HepG2 (cell line): ENCODE measurements around the gene LBR. TPM values are rescaled to one million over a fixed set of nuclear protein-coding genes. Genes with fewer than 3 reads are reported as not detected.

ENCODE experiments used
- ATAC-seq: fragments of 200-7000 bp; cut with Tn5 transposase; 3 replicates; pipeline ENCODE4 v1.9.1; 2020; ENCODE audit warnings: mild to moderate bottlenecking, moderate library complexity
- BruUV-seq: library from RNA; stranded (reverse); fragments of 400-500 nt; replicated peaks from 2 replicates; lab custom pipeline; 2021; lab: Mats Ljungman, UMichigan
- CTCF ChIA-PET: fragments of 300-600 bp; formaldehyde crosslinking; extraction: SDS; loops from one replicate; lab custom pipeline; 2021; ENCODE audit warnings: low total read pairs, inconsistent platforms, low intra/inter-chr PET ratio; lab: Yijun Ruan, JAX
- POLR2A ChIA-PET: fragments of 350-600 bp; sonication (Branson Sonifier 250); formaldehyde crosslinking; loops from one replicate; lab custom pipeline; 2020; ENCODE audit warnings: antibody characterized with exemption, inconsistent platforms; lab: Yijun Ruan, JAX
- DNase-seq: peaks from one replicate; pipeline ENCODE4 v3.0.0-alpha.2; 2015; ENCODE audit warnings: low spot score
- FAIRE-seq: peaks from 3 replicates; lab custom pipeline; 2011; peaks lifted over from hg19 to GRCh38; lab: Jason Lieb, UNC
- H2AFZ ChIP-seq: one replicate; pipeline ENCODE4 v1.6.1; 2011; ENCODE audit warnings: low read length, inconsistent platforms
- H3K27ac ChIP-seq: fragments of 300-600 bp; 3 replicates; pipeline ENCODE4 v1.8.0; 2011; ENCODE audit warnings: mixed run types, mild to moderate bottlenecking, mixed read lengths, low read length, inconsistent platforms; ENCODE audit not compliant: insufficient read depth; ENCODE audit errors: extremely low read length
- H3K27me3 ChIP-seq, 2 experiments: fragments of 200-600 bp in 1 of 2; 2 replicates in 1 of 2; 3 replicates in 1 of 2; pipeline versions ENCODE4 v1.6.0 to v1.8.0; 2011; ENCODE audit warnings: low read length in 2 of 2, mild to moderate bottlenecking in 2 of 2, moderate library complexity in 2 of 2, inconsistent platforms in 1 of 2; ENCODE audit not compliant: insufficient read depth in 2 of 2, control insufficient read depth in 1 of 2
- H3K36me3 ChIP-seq, 2 experiments: fragments of 200-600 bp in 1 of 2; replicated peaks in 1 of 2; 2 replicates in 1 of 2; 3 replicates in 1 of 2; pipeline versions ENCODE4 v1.5.1 to v1.8.0; 2011; ENCODE audit warnings: low read length in 2 of 2, inconsistent platforms in 1 of 2; ENCODE audit not compliant: insufficient read depth in 2 of 2, control insufficient read depth in 1 of 2
- H3K4me1 ChIP-seq: 2 replicates; pipeline ENCODE4 v1.5.1; 2012; ENCODE audit warnings: low read length, inconsistent platforms; ENCODE audit not compliant: insufficient read depth
- H3K4me2 ChIP-seq: 2 replicates; pipeline ENCODE4 v1.6.0; 2011; ENCODE audit warnings: low read depth, low read length, inconsistent platforms
- H3K4me3 ChIP-seq, 3 experiments: fragments of 200-600 bp in 1 of 3; sonication (generic), shearing (Covaris generic) in 1 of 3; replicated peaks in 1 of 3; 2 replicates each; pipeline ENCODE4 v1.5.1; 2011 to 2016; ENCODE audit warnings: low read length in 3 of 3, inconsistent platforms in 2 of 3, low read depth in 2 of 3, mild to moderate bottlenecking in 2 of 3, control low read depth in 1 of 3, mixed read lengths in 1 of 3; ENCODE audit not compliant: insufficient read depth in 1 of 3
- H3K79me2 ChIP-seq: one replicate; pipeline ENCODE4 v1.6.1; 2011; ENCODE audit warnings: low read length, inconsistent platforms; ENCODE audit not compliant: insufficient read depth
- H3K9ac ChIP-seq: 2 replicates; pipeline ENCODE4 v1.6.0; 2011; ENCODE audit warnings: mild to moderate bottlenecking, low read depth, low read length, inconsistent platforms; ENCODE audit not compliant: insufficient read depth
- H3K9me3 ChIP-seq: 2 replicates; pipeline ENCODE4 v1.5.1; 2012; ENCODE audit warnings: mild to moderate bottlenecking, low read length
- H4K20me1 ChIP-seq: 2 replicates; pipeline ENCODE4 v1.6.0; 2011; ENCODE audit warnings: inconsistent platforms, mild to moderate bottlenecking, low read length, moderate library complexity; ENCODE audit not compliant: insufficient read depth
- DNMT3B ChIP-seq: conservative IDR thresholded peaks from 2 replicates; pipeline ENCODE4 v1.6.1; 2016; ENCODE audit warnings: missing biosample characterization, control low read depth
- FOXA3 ChIP-seq: IDR thresholded peaks from 2 replicates; pipeline ENCODE4 v1.6.1; 2016; ENCODE audit warnings: missing genetic modification reagents, missing compliant biosample characterization
- GABPA ChIP-seq, 2 experiments: IDR thresholded peaks; 2 replicates each; pipeline ENCODE4 v1.6.1; 2011 to 2016; ENCODE audit warnings: low read depth in 2 of 2, low read length in 1 of 2, missing biosample characterization in 1 of 2, missing genetic modification characterization in 1 of 2
- SMARCC2 ChIP-seq: fragments of 450-650 bp; IDR thresholded peaks from 2 replicates; pipeline ENCODE4 v1.6.1; 2017; ENCODE audit warnings: antibody characterized with exemption, mild to moderate bottlenecking
- ZFP82 ChIP-seq: sonication (generic); formaldehyde crosslinking; IDR thresholded peaks from 2 replicates; pipeline ENCODE4 v1.5.1; 2020; ENCODE audit warnings: mild to moderate bottlenecking, missing genetic modification reagents, borderline replicate concordance
- ZNF431 ChIP-seq: sonication (generic); formaldehyde crosslinking; IDR thresholded peaks from 2 replicates; pipeline ENCODE4 v1.9.0; 2022; ENCODE audit warnings: missing genetic modification reagents, low read depth, mild to moderate bottlenecking, borderline replicate concordance
- WGBS: methylation state at CpG from one replicate; pipeline ENCODE4 v1.1.6; 2017; ENCODE audit warnings: low lambda C conversion rate; 5-methylcytosine and 5-hydroxymethylcytosine counted together
- in situ Hi-C: cut with HindIII; loops from 2 replicates; pipeline ENCODE4 v1.10.0; 2017; ENCODE audit warnings: low pct_unique_long_range_greater_than_20kb; ENCODE audit not compliant: extremely low pct_ligation_motif_present
- intact Hi-C: fragments of 100-400 bp; cut with micrococcal nuclease; formaldehyde crosslinking; loops from one replicate; pipeline ENCODE4 v1.10.0; 2022; ENCODE audit not compliant: unreplicated experiment
- polyA plus RNA-seq, 8 experiments: library from polyadenylated mRNA; depleted of rRNA in 3 of 8; stranded (reverse) in 7 of 8; unstranded in 1 of 8; fragments of >200 nt; fragmentation: Illumina TruSeq in 4 of 8; extraction: Trizol in 4 of 8; gene quantifications; 2 replicates each; pipeline versions ENCODE4 v1.2.1 to v1.2.3, GENCODE V29; 2011 to 2016; ENCODE audit warnings: low read depth in 4 of 8, missing spikeins in 1 of 8, mixed read lengths in 1 of 8; ENCODE audit not compliant: insufficient read depth in 1 of 8
- total RNA-seq, 5 experiments: library from RNA; depleted of rRNA; stranded (reverse); fragments of >200 nt; fragmentation: Illumina TruSeq; extraction: Trizol; gene quantifications; 2 replicates each; pipeline ENCODE4 v1.2.3, GENCODE V29; 2016; ENCODE audit warnings: low read depth in 1 of 5
- TF ChIP-seq, protein P1 (sequence below): sonication (generic); formaldehyde crosslinking; IDR thresholded peaks from 2 replicates; pipeline ENCODE4 v1.8.0; 2022; ENCODE audit warnings: missing genetic modification reagents, mild to moderate bottlenecking, borderline replicate concordance
- TF ChIP-seq, protein P2 (sequence below): sonication (generic); formaldehyde crosslinking; IDR thresholded peaks from 2 replicates; pipeline ENCODE4 v1.4.0; 2020; ENCODE audit warnings: missing genetic modification reagents
- TF ChIP-seq, protein P3 (sequence below): sonication (generic); formaldehyde crosslinking; IDR thresholded peaks from 2 replicates; pipeline ENCODE4 v1.8.1; 2023; ENCODE audit warnings: missing genetic modification reagents, inconsistent platforms, borderline replicate concordance
- TF ChIP-seq, protein P4 (sequence below): sonication (generic); formaldehyde crosslinking; IDR thresholded peaks from 2 replicates; pipeline ENCODE4 v1.4.0; 2020; ENCODE audit warnings: low read depth, mild to moderate bottlenecking, missing genetic modification reagents

The LBR gene
- total and polyA plus RNA-seq, 2 of the 13 experiments (the other 11 are each of a cell fraction or from before 2014, with no cell fraction given): 38.9 to 76.7 TPM

DNA sequence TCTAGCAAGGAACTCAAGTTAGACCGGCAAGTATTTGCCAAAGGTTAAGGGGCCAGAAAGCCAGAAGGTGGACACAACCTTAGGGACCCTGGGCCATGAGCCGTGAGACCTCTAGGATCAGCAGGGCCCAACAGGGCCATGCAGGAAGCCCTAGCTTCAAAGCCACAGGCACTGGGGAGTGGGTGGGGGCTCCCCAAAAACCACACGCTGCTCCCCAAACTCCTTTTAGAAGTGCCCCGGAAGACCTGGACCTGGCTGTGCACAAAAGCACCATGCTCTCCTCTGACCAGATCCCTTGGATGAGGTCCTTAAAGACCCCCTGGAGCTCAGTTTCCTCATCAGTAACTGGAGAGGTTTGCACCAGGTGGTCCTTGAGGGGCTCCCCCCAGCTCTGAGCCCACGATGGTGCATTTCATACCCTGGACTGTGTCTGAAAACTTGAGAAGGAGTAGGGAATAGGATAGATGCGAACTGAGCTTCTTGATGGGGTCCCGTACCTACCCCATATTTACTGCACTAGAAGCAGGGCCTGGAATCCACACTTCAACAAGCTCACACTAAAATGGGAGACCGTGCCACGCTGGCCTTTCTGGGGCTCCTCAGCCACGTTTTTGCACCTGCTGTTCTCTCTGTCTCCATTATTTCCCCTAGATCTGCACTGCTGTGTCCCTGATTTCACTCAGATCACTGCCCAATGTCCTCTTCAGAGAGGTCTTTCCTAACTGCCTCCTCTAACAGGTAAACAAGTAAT is 40.6 kb upstream of the LBR start (continued):
- TF ChIP-seq, protein P1, sequence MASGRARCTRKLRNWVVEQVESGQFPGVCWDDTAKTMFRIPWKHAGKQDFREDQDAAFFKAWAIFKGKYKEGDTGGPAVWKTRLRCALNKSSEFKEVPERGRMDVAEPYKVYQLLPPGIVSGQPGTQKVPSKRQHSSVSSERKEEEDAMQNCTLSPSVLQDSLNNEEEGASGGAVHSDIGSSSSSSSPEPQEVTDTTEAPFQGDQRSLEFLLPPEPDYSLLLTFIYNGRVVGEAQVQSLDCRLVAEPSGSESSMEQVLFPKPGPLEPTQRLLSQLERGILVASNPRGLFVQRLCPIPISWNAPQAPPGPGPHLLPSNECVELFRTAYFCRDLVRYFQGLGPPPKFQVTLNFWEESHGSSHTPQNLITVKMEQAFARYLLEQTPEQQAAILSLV: no peak

DNA sequence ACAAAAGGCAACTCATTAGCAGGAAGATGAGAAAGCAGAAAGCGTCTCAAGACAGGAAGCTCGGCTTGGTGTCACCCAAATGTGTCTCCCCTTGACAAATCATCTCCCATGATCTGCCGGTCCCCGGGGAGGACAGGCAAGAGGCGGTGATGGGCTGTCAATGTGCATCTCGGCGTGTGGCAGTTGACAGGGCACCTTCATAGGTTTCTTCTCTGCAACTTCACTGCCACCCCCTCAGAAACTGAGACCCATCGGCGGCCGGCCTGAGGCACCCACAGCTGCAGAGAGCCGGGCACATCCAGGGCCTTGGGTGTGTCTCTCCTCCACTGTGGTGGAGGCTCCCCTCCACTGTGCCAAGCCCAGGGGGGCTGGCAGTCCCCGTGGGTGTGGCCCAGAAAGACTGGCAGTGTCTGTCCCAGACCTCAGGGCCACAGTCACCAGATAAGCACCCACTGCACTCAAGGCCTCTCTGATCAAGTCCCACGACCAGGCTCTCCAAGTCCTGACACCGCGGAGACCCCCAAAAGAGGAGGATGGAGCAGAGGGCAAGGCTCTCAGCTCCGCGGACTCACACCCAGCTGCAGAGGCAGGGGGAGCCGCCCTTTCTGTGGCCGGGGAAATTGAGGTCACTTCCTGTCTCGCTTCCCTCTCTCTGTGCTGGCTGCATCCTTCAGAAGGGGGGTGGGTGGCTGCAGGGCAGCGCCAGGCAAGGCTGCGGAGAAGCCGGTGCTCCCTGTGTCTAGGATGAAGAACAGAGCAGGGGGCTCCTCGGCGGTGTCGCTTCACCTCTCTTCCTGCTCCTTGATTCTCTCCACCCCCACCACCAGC is 39.6 kb upstream of the LBR start:
- Histone ChIP-seq H3K4me2 (no peak overlapping the region), H3K4me1 (peaks cover 17% of the 10 kb centered on the region), H3K4me3 (no peak overlapping the region), H2AFZ (no peak overlapping the region), H3K9me3 (no peaks in the 10 kb centered on the region), H3K79me2 (no peaks in the 10 kb centered on the region), H3K9ac (no peak overlapping the region), H4K20me1 (no peaks in the 10 kb centered on the region), H3K27ac (no peak overlapping the region), H3K36me3 (no peaks in the 10 kb centered on the region), H3K27me3 (peaks cover 0 to 14% of the 10 kb centered on the region in 2 experiments; a peak in 3 of 5 replicates)
- in situ Hi-C loops: no loop called here
- FAIRE-seq (no peak), ATAC-seq (no peak), DNase-seq (no peak)
- BruUV-seq: no TSS peak
- intact Hi-C loops: no loop called here
- ChIA-PET POLR2A (no interaction called here), CTCF (no interaction called here)
- WGBS: 56% methylated on average over 11 of the region's 26 CpGs
- TF ChIP-seq SMARCC2: no peak
- TF ChIP-seq GABPA (IDR thresholded peaks at IDR 0.05; ENCODE audit: low read depth, low read length): peak; percentile 30
- TF ChIP-seq GABPA (CRISPR knock-in tag; IDR thresholded peaks at IDR 0.05; ENCODE audit: low read depth): peak; percentile 68
- TF ChIP-seq, protein P2, sequence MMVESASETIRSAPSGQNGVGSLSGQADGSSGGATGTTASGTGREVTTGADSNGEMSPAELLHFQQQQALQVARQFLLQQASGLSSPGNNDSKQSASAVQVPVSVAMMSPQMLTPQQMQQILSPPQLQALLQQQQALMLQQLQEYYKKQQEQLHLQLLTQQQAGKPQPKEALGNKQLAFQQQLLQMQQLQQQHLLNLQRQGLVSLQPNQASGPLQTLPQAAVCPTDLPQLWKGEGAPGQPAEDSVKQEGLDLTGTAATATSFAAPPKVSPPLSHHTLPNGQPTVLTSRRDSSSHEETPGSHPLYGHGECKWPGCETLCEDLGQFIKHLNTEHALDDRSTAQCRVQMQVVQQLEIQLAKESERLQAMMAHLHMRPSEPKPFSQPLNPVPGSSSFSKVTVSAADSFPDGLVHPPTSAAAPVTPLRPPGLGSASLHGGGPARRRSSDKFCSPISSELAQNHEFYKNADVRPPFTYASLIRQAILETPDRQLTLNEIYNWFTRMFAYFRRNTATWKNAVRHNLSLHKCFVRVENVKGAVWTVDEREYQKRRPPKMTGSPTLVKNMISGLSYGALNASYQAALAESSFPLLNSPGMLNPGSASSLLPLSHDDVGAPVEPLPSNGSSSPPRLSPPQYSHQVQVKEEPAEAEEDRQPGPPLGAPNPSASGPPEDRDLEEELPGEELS (CRISPR knock-in tag): no peak
- TF ChIP-seq, protein P3, sequence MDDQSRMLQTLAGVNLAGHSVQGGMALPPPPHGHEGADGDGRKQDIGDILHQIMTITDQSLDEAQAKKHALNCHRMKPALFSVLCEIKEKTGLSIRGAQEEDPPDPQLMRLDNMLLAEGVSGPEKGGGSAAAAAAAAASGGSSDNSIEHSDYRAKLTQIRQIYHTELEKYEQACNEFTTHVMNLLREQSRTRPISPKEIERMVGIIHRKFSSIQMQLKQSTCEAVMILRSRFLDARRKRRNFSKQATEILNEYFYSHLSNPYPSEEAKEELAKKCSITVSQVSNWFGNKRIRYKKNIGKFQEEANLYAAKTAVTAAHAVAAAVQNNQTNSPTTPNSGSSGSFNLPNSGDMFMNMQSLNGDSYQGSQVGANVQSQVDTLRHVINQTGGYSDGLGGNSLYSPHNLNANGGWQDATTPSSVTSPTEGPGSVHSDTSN (CRISPR knock-in tag): no peak
- no peak for TF ChIP-seq ZNF431 (CRISPR knock-in tag)
- TF ChIP-seq DNMT3B (CRISPR knock-in tag): no peak
- TF ChIP-seq FOXA3 (CRISPR knock-in tag): no peak
- TF ChIP-seq ZFP82: no peak
- TF ChIP-seq, protein P4, sequence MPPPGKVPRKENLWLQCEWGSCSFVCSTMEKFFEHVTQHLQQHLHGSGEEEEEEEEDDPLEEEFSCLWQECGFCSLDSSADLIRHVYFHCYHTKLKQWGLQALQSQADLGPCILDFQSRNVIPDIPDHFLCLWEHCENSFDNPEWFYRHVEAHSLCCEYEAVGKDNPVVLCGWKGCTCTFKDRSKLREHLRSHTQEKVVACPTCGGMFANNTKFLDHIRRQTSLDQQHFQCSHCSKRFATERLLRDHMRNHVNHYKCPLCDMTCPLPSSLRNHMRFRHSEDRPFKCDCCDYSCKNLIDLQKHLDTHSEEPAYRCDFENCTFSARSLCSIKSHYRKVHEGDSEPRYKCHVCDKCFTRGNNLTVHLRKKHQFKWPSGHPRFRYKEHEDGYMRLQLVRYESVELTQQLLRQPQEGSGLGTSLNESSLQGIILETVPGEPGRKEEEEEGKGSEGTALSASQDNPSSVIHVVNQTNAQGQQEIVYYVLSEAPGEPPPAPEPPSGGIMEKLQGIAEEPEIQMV (CRISPR knock-in tag): no peak
